HG02678 (cell line): ENCODE data around the gene DMD.
"Not testable (repeated sequence)": the region's sequence is repeated elsewhere in the genome, so short reads cannot be mapped to it uniquely, and the experiment has no call there.

ENCODE experiments used
- ATAC-seq: cut with Tn5 transposase; IDR thresholded peaks from one replicate; pipeline ENCODE4 v1.9.1; 2021; ENCODE audit warnings: mild to moderate bottlenecking, moderate library complexity; ENCODE audit not compliant: unreplicated experiment

DMD gene

GRCh38 chrX:31470753-31471152 is 1740.6 kb downstream of the DMD start:
- not testable (repeated sequence) for ATAC-seq

GRCh38 chrX:31464306-31464915 is 1746.9 kb downstream of the DMD start:
- no peak for ATAC-seq

- ATAC-seq: no peak
Measured at GRCh38 chrX:31461266-31461665, 1750.1 kb downstream of the DMD start.

- no peak for ATAC-seq
Measured at GRCh38 chrX:31459361-31459760, 1752.0 kb downstream of the DMD start.

- no peak for ATAC-seq
Measured at GRCh38 chrX:31449965-31450364, 1761.4 kb downstream of the DMD start.

- no peak for ATAC-seq
Measured at GRCh38 chrX:31449081-31449480, 1762.3 kb downstream of the DMD start.

GRCh38 chrX:31445542-31445941 is 1765.8 kb downstream of the DMD start:
- ATAC-seq: no peak

- no peak for ATAC-seq
Measured at GRCh38 chrX:31443654-31444053, 1767.7 kb downstream of the DMD start.

- no peak for ATAC-seq
Measured at GRCh38 chrX:31440546-31440945, 1770.8 kb downstream of the DMD start.

GRCh38 chrX:31436424-31436823 is 1774.9 kb downstream of the DMD start:
- no peak for ATAC-seq

GRCh38 chrX:31435592-31435991 is 1775.8 kb downstream of the DMD start:
- no peak for ATAC-seq

- ATAC-seq: no peak
Measured at GRCh38 chrX:31433856-31434255, 1777.5 kb downstream of the DMD start.

GRCh38 chrX:31429915-31430314 is 1781.4 kb downstream of the DMD start:
- ATAC-seq: no peak

- ATAC-seq: no peak
Measured at GRCh38 chrX:31423609-31424189, 1787.7 kb downstream of the DMD start.

GRCh38 chrX:31421441-31421840 is 1789.9 kb downstream of the DMD start:
- no peak for ATAC-seq

GRCh38 chrX:31420711-31421151 is 1790.6 kb downstream of the DMD start:
- no peak for ATAC-seq

- ATAC-seq: no peak
Measured at GRCh38 chrX:31420302-31420701, 1791.0 kb downstream of the DMD start.

- ATAC-seq: no peak
Measured at GRCh38 chrX:31397119-31397518, 1814.2 kb downstream of the DMD start.

GRCh38 chrX:31392513-31392912 is 1818.8 kb downstream of the DMD start:
- ATAC-seq: no peak

GRCh38 chrX:31388946-31389345 is 1822.4 kb downstream of the DMD start:
- ATAC-seq: no peak

GRCh38 chrX:31384471-31384870 is 1826.9 kb downstream of the DMD start:
- ATAC-seq: no peak

- no peak for ATAC-seq
Measured at GRCh38 chrX:31383991-31384390, 1827.4 kb downstream of the DMD start.

- not testable (repeated sequence) for ATAC-seq
Measured at GRCh38 chrX:31378973-31379372, 1832.4 kb downstream of the DMD start.
